Amygdala (tissue), 56 donors: ENCODE data around the gene SETD7.

ENCODE experiments used
- DNase-seq, 56 donors: peaks; one replicate each; lab custom pipeline; 2025; lab: John Stamatoyannopoulos, UW

SETD7 gene

GRCh38 chr4:139556071-139556723 lies at the start of gene SETD7:
Gene SETD7 (minus strand): TSS chr4:139556219. CDS start chr4:139556137, 82 bp downstream.
- peak in 53 of 56 donors; percentile 15 to 87 (median 69) for DNase-seq

DNA sequence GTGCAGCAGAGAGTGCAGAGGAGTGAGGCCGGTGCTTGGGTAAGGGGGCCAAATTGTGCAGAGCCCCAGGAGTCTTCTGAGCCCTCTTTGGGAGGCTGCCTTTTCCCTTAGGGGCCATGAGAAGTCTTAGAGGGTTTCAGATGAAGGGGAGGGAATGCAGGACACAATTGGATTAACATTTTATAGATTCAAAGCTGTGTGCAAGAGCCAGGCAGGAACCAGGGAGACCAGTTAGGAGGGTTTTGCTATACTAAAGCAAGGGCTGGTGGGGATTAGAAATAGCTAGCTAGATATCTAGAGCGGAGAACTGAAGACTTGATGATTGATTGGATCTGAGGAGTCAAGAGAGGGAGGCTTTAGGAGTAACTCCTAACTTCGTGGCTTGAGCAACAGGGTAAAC lies 49.5 kb upstream of the SETD7 start:
- no peak for DNase-seq

- DNase-seq: peak in 15 of 56 donors; percentile 1 to 71 (median 12)
Observed at GRCh38 chr4:139603576-139604410, 47.8 kb upstream of the SETD7 start.

DNA sequence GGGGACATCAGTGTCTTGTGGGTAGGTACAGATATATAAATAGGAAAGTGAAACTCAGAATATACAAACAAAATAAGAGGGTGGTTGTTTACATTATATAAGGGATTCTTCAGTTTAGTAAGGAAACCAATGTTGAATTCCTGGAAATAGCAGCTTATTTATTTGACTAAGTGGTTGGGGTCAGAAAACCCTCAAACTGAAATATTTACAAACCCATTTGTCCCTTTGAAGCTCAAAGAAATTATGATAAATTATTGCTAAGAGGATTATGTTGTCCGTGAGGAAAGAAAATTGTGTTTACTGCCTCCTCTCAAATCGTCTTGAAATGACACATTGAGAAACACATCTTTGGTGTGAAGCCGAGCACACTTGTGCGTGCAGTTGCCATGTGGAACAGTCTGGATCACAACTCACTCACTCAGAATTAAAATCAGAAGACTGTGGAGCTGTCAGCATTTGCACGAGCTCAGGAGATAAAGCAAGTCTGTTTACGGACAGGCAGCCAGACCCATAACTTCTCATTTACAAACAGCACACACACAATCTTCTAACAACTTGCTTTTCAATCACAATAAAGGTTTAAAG lies 46.8 kb upstream of the SETD7 start:
- no peak for DNase-seq

DNA sequence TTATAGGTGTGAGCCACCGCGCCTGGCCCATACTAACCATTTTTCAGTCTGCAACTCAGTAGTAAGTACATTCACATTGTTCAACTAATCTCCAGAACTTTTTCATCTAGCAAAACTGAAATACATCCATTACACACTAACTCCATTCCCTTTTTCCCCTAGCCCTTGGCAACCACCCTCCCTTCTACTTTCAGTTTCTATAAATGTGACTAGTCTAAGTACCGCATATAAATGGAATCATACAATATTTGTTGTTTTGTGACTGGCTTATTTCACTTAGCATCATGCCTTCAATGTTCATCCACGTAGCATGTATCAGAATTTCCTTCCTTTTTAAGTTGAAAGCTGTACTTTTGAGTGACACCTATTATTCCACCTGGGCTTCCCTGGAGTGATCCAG lies 44.6 kb upstream of the SETD7 start:
- DNase-seq: no peak

DNA sequence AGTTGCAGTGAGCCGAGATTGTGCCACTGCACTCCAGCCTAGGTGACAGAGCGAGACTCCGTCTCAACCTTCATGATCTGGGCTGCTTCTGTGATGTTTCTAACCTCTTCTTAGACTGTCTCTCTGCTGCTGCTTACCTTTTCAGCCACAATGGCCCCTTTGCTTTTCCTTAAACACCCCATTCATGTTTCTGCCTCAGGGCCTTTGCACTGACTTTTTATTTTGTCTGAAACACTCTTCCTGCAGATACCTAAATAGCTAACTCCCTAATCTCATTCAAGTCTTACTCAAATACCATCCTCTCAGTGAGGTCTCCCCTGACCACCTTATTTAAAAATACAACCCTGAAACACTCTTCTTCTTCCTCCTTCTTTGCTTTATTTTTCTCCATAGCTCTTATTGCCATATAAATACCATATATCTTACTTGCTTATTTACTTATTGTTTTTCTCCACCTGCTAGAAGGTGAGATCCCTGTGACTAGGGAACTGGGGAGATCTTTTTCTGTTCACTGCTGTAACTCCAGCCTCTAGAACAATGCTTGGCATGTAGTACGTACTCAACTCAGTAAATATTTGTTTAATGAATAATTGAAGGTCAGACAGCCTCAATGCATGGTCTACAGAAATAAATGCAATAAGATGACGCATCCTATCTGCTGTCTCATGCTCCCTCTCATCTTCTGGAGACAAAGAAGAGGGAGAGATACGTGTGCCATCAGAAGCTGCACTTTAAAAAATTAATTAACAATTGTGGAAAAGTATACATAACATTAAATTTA lies 43.8 kb upstream of the SETD7 start:
- no peak for DNase-seq

- no peak for DNase-seq
Observed at GRCh38 chr4:139599076-139599475, 43.1 kb upstream of the SETD7 start.

DNA sequence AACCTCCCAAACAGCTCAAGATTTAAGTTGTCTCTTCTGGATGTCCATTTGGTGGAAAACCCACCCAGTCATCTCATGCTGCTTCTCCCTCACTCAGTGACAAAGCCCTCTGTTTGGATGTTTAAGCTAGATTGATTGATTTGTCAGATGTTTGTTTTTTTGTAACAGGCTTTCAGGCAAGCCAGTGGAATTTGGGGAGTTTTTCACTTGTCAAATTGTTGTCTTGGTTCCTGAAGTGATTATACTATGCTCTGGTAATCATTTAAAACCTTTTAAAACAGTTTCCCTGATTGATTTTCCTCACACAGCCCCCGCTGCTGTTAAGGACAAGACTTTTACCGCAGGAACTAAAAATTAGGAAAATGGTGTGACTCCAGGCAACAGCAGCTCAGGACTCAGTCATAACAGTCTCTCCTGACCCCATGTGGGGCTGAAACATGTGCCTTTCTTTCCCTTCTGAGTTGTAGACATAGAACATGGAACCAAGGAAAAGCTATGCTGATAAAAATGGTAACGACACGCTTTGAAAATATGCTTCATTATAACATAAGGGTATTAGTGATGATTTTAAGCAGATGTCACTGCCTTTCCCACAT lies 40.8 kb upstream of the SETD7 start:
- no peak for DNase-seq

DNA sequence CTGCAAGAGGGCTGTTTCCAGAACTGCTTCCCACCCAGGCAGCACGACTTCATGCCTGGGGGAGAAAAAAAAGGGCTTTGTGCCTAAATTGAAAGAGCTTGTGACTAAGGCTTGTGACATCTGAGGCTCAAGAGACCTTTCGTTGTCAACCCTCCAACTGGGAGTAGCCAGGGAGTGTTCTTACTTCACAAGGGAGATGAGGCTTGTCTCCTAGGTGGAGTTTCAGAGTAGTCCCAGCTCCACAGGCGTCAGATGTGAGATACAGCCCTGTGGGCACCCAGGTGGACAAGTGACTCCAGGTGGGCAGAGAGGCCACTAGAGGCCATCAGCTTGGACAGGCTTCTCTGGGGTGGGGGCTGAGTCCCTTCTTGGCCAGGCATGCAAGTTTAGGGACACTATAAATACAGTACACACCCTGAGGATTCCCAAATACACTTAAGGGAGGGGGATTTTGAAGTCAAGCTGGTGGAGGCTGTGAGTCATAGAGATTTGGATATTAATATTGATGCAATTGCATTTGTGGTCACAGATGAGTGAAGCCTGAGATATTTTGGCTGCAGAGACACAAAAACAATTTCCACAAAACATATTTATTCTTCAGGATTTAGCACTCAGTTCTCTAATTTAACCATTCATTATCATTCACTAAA lies 40.1 kb upstream of the SETD7 start:
- DNase-seq: no peak

DNA sequence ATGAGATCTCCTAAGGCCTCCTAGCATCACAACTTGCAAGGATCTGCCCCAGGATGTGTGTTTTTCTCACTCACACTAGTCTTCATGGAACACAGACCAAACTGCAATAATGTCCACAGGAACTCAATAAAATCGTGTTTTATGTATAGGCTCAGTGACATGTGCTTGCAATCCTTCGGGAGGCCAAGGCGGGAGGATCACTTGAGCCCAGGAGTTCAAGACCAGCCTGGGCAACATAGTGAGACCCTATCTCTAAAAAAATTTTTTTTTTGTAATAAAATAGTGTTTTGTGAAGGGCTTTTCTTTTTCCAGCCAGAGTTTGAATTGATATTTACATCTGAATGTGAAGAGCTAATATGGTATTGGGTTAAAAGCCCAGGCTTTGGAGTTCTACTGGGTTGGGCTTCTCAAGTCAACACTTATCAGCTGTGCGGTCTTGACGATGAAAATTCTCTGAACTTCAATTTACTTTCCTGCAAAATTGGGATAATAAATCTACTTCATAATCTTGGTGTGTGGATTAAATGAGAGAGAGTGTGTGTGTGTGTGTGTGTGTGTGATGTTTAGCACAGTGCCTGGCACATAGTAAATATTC lies 38.7 kb upstream of the SETD7 start:
- DNase-seq: no peak

- no peak for DNase-seq
Observed at GRCh38 chr4:139593091-139593564, 37.1 kb upstream of the SETD7 start.

DNA sequence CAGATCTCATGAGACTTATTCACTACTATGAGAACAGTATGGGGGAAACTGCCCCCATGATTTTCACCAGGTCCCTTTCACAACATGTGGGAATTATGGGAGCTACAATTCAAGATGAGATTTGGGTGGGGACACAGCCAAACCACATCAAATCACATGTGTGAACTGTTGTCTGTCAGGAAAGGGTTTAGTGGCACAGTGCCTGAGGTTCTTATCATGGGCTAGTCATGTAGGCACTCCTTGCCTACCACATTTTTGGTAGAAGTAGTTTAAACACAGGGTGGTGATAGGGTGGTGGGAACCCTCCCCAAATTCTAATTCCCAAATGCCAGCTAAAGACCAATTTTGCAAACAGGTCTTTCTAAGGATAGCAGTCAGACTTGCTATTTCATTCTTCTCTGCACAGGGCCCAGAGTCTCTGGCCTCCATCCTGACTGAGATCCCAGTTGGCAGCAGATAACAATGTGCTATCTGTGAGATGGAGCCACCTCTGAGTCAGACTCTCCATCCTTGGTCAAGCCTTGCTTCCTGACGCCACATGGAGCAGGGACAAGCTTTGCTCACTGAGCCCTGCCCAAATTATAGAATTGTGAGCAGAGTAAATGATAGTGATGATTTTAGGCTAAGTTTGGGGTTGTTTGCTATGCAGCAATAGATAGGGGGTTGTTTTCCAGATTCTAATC lies 33.5 kb upstream of the SETD7 start:
- peak in 2 of 56 donors; percentile 2 to 7 for DNase-seq

- no peak for DNase-seq
Observed at GRCh38 chr4:139587446-139587845, 31.4 kb upstream of the SETD7 start.

GRCh38 chr4:139585473-139585872 lies 29.5 kb upstream of the SETD7 start:
- no peak for DNase-seq

- no peak for DNase-seq
Observed at GRCh38 chr4:139584784-139585183, 28.8 kb upstream of the SETD7 start.

- DNase-seq: no peak
Observed at GRCh38 chr4:139584013-139584412, 28.0 kb upstream of the SETD7 start.

- DNase-seq: no peak
Observed at GRCh38 chr4:139582044-139582443, 26.0 kb upstream of the SETD7 start.

GRCh38 chr4:139581096-139581495 lies 25.1 kb upstream of the SETD7 start:
- no peak for DNase-seq

- peak in 6 of 56 donors; percentile 4 to 39 (median 16) for DNase-seq
Observed at GRCh38 chr4:139576219-139576618, 20.2 kb upstream of the SETD7 start.
